HEK293 (cell line): ENCODE results near the gene CXCL11.

Experiments
- CTCF ChIA-PET: fragments of 350-600 bp; formaldehyde crosslinking; extraction: SDS; loops from one replicate; lab custom pipeline; 2021; ENCODE audit warnings: antibody characterized with exemption; lab: Yijun Ruan, JAX
- POLR2A ChIA-PET: fragments of 300-600 bp; formaldehyde crosslinking; extraction: SDS; loops from one replicate; lab custom pipeline; 2020; ENCODE audit warnings: antibody characterized with exemption, inconsistent platforms; lab: Yijun Ruan, JAX
- H3K27ac ChIP-seq: fragments of 200-500 bp; sonication (Bioruptor generic); 2 replicates; pipeline ENCODE4 v1.5.1; 2014; ENCODE audit warnings: low read depth, low read length, control low read depth, inconsistent platforms; ENCODE audit errors: extremely low read depth
- H3K36me3 ChIP-seq, 2 experiments: fragments of 200-500 bp in 1 of 2; sonication (Bioruptor generic) in 1 of 2; 1 replicate in 1 of 2; 2 replicates in 1 of 2; pipeline ENCODE4 v1.5.1; 2014 to 2017; ENCODE audit warnings: inconsistent platforms in 2 of 2, low read length in 2 of 2; ENCODE audit not compliant: control insufficient read depth in 2 of 2, insufficient read depth in 1 of 2
- H3K4me1 ChIP-seq: fragments of 200-500 bp; sonication (Bioruptor generic); 2 replicates; pipeline ENCODE4 v1.5.1; 2014; ENCODE audit warnings: mild to moderate bottlenecking, low read length, inconsistent platforms; ENCODE audit not compliant: control insufficient read depth, insufficient read depth
- H3K4me3 ChIP-seq: 2 replicates; pipeline ENCODE4 v1.5.1; 2011; ENCODE audit warnings: low read depth, mild to moderate bottlenecking, control low read depth, low read length, moderate library complexity
- H3K9me3 ChIP-seq: fragments of 200-500 bp; sonication (Bioruptor generic); 2 replicates; pipeline ENCODE4 v1.5.1; 2014; ENCODE audit warnings: low read depth, low read length, inconsistent platforms; ENCODE audit not compliant: control insufficient read depth, insufficient read depth
- GLI2 ChIP-seq: fragments of 450-650 bp; formaldehyde crosslinking; IDR thresholded peaks from 2 replicates; pipeline ENCODE4; 2017; ENCODE audit warnings: missing biosample characterization, missing genetic modification characterization, low read depth, borderline replicate concordance
- KLF10 ChIP-seq: fragments of 450-650 bp; IDR thresholded peaks from 2 replicates; pipeline ENCODE4 v1.5.1; 2018; ENCODE audit warnings: missing biosample characterization, mild to moderate bottlenecking, missing genetic modification characterization
- REPIN1 ChIP-seq: fragments of 450-650 bp; formaldehyde crosslinking; IDR thresholded peaks from 2 replicates; pipeline ENCODE4 v1.5.1; 2017; ENCODE audit warnings: missing biosample characterization, missing genetic modification characterization, low read depth
- SCRT2 ChIP-seq: fragments of 450-650 bp; formaldehyde crosslinking; IDR thresholded peaks from 2 replicates; pipeline ENCODE4 v1.5.1; 2016; ENCODE audit warnings: missing biosample characterization, missing genetic modification characterization
- SETDB1 ChIP-seq: IDR thresholded peaks from one replicate; pipeline ENCODE4 v1.6.1; 2017; ENCODE audit warnings: mild to moderate bottlenecking, low read length, moderate library complexity, mixed read lengths; ENCODE audit not compliant: insufficient read length
- WT1 ChIP-seq: fragments of 450-650 bp; formaldehyde crosslinking; IDR thresholded peaks from 2 replicates; pipeline ENCODE4 v1.5.1; 2016; ENCODE audit warnings: missing biosample characterization, missing genetic modification characterization
- ZBTB26 ChIP-seq: fragments of 450-650 bp; formaldehyde crosslinking; optimal IDR thresholded peaks from 2 replicates; pipeline ENCODE3; 2016; ENCODE audit warnings: missing biosample characterization, mild to moderate bottlenecking, missing genetic modification characterization
- ZFP3 ChIP-seq: fragments of 450-650 bp; formaldehyde crosslinking; IDR thresholded peaks from 2 replicates; pipeline ENCODE4 v1.5.1; 2016; ENCODE audit warnings: low read depth, missing biosample characterization, missing genetic modification characterization
- ZFP37 ChIP-seq: fragments of 450-650 bp; formaldehyde crosslinking; IDR thresholded peaks from 2 replicates; pipeline ENCODE4 v1.5.1; 2016; ENCODE audit warnings: missing biosample characterization, missing genetic modification characterization
- ZNF174 ChIP-seq: fragments of 450-650 bp; formaldehyde crosslinking; IDR thresholded peaks from 2 replicates; pipeline ENCODE4 v1.5.0; 2017; ENCODE audit warnings: missing biosample characterization, mild to moderate bottlenecking, missing genetic modification characterization
- ZNF221 ChIP-seq: fragments of 450-650 bp; formaldehyde crosslinking; IDR thresholded peaks from 2 replicates; pipeline ENCODE4 v1.5.1; 2017; ENCODE audit warnings: missing biosample characterization, missing genetic modification characterization, borderline replicate concordance
- ZNF223 ChIP-seq: fragments of 450-650 bp; formaldehyde crosslinking; IDR thresholded peaks from 2 replicates; pipeline ENCODE4 v1.5.1; 2016; ENCODE audit warnings: missing biosample characterization, missing genetic modification characterization
- ZNF239 ChIP-seq: fragments of 450-650 bp; formaldehyde crosslinking; IDR thresholded peaks from 2 replicates; pipeline ENCODE4 v1.5.1; 2016; ENCODE audit warnings: missing biosample characterization, missing genetic modification characterization
- ZNF311 ChIP-seq: fragments of 450-650 bp; formaldehyde crosslinking; IDR thresholded peaks from 2 replicates; pipeline ENCODE4 v1.5.1; 2017; ENCODE audit warnings: missing biosample characterization, missing genetic modification characterization, borderline replicate concordance
- ZNF391 ChIP-seq: fragments of 450-650 bp; formaldehyde crosslinking; IDR thresholded peaks from 2 replicates; pipeline ENCODE4 v1.5.1; 2016; ENCODE audit warnings: low read depth, missing biosample characterization, missing genetic modification characterization, borderline replicate concordance
- ZNF394 ChIP-seq: fragments of 450-650 bp; formaldehyde crosslinking; IDR thresholded peaks from 2 replicates; pipeline ENCODE4 v1.5.1; 2016; ENCODE audit warnings: missing biosample characterization, missing genetic modification characterization, mild to moderate bottlenecking, moderate library complexity, borderline replicate concordance
- ZNF426 ChIP-seq: fragments of 450-650 bp; formaldehyde crosslinking; IDR thresholded peaks from 2 replicates; pipeline ENCODE4 v1.5.1; 2017; ENCODE audit warnings: missing biosample characterization, missing genetic modification characterization, mild to moderate bottlenecking, inconsistent platforms, moderate library complexity
- ZNF510 ChIP-seq: fragments of 450-650 bp; formaldehyde crosslinking; IDR thresholded peaks from 2 replicates; pipeline ENCODE4 v1.5.1; 2018; ENCODE audit warnings: mild to moderate bottlenecking, missing genetic modification characterization, missing biosample characterization; ENCODE audit not compliant: insufficient replicate concordance
- ZNF521 ChIP-seq: fragments of 450-650 bp; formaldehyde crosslinking; IDR thresholded peaks from 2 replicates; pipeline ENCODE4 v1.5.1; 2017; ENCODE audit warnings: missing biosample characterization, mild to moderate bottlenecking, missing genetic modification characterization
- ZNF600 ChIP-seq: fragments of 450-650 bp; formaldehyde crosslinking; IDR thresholded peaks from 2 replicates; pipeline ENCODE4 v1.5.1; 2016; ENCODE audit warnings: missing biosample characterization, missing genetic modification characterization
- ZNF639 ChIP-seq: fragments of 450-650 bp; formaldehyde crosslinking; IDR thresholded peaks from 2 replicates; pipeline ENCODE4 v1.5.1; 2016; ENCODE audit warnings: missing biosample characterization, missing genetic modification characterization
- ZNF747 ChIP-seq: fragments of 450-650 bp; formaldehyde crosslinking; IDR thresholded peaks from 2 replicates; pipeline ENCODE4 v1.5.1; 2016; ENCODE audit warnings: missing biosample characterization, missing genetic modification characterization
- ZNF837 ChIP-seq: fragments of 450-650 bp; formaldehyde crosslinking; IDR thresholded peaks from 2 replicates; pipeline ENCODE4 v1.5.1; 2016; ENCODE audit warnings: missing biosample characterization, missing genetic modification characterization
- ZSCAN30 ChIP-seq: fragments of 450-650 bp; IDR thresholded peaks from 2 replicates; pipeline ENCODE4 v1.5.1; 2018; ENCODE audit warnings: missing biosample characterization, mild to moderate bottlenecking, missing genetic modification characterization, moderate library complexity
- ZSCAN4 ChIP-seq: fragments of 450-650 bp; formaldehyde crosslinking; IDR thresholded peaks from 2 replicates; pipeline ENCODE4 v1.5.1; 2017; ENCODE audit warnings: missing biosample characterization, missing genetic modification characterization
- TF ChIP-seq, protein P1 (sequence below): fragments of 450-650 bp; formaldehyde crosslinking; IDR thresholded peaks from 2 replicates; pipeline ENCODE4 v1.5.1; 2016; ENCODE audit warnings: missing biosample characterization, missing genetic modification characterization
- TF ChIP-seq, protein P2 (sequence below): fragments of 450-650 bp; formaldehyde crosslinking; IDR thresholded peaks from 2 replicates; pipeline ENCODE4 v1.5.1; 2017; ENCODE audit warnings: missing biosample characterization, missing genetic modification characterization
- TF ChIP-seq, protein P3 (sequence below): fragments of 450-650 bp; IDR thresholded peaks from 2 replicates; pipeline ENCODE4 v1.5.1; 2018; ENCODE audit warnings: missing biosample characterization, mild to moderate bottlenecking, missing genetic modification characterization

The CXCL11 gene

GRCh38 chr4:76010576-76010975 is 25.3 kb downstream of the CXCL11 start (continued):
- TF ChIP-seq, protein P1, sequence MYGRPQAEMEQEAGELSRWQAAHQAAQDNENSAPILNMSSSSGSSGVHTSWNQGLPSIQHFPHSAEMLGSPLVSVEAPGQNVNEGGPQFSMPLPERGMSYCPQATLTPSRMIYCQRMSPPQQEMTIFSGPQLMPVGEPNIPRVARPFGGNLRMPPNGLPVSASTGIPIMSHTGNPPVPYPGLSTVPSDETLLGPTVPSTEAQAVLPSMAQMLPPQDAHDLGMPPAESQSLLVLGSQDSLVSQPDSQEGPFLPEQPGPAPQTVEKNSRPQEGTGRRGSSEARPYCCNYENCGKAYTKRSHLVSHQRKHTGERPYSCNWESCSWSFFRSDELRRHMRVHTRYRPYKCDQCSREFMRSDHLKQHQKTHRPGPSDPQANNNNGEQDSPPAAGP (tag by site-specific recombination): no peak
- no peak for TF ChIP-seq SETDB1
- no peak for TF ChIP-seq ZSCAN30 (tag by site-specific recombination)
- no peak for TF ChIP-seq GLI2 (tag by site-specific recombination)
- no peak for TF ChIP-seq ZNF600 (tag by site-specific recombination)
- TF ChIP-seq REPIN1 (tag by site-specific recombination): no peak
- TF ChIP-seq ZNF391: no peak
- no peak for TF ChIP-seq ZNF837 (tag by site-specific recombination)
- TF ChIP-seq ZNF221 (tag by site-specific recombination): no peak
- TF ChIP-seq, all 188 proteins: peak for 0

GRCh38 chr4:76009311-76009710 is 26.6 kb downstream of the CXCL11 start:
- H3K4me1 ChIP-seq: no peaks in the 10 kb centered on the region
- H3K27ac ChIP-seq: no peak overlapping the region
- ChIA-PET POLR2A (no interaction called here), CTCF (interaction anchor here (0.8 to 1.2 kb wide), 2 partner anchors 12 to 14 kb away, joined by 3 to 6 read pairs; no protein-coding TSS in a partner anchor)
- TF ChIP-seq ZNF521 (no peak), ZBTB26 (tag by site-specific recombination) (no peak), ZNF223 (tag by site-specific recombination) (no peak), SCRT2 (tag by site-specific recombination) (no peak), KLF10 (tag by site-specific recombination) (no peak), WT1 (tag by site-specific recombination) (no peak), ZNF239 (no peak), ZNF510 (no peak), ZFP37 (tag by site-specific recombination) (no peak), ZSCAN4 (no peak), ZNF311 (tag by site-specific recombination) (no peak), ZNF426 (no peak), ZNF600 (tag by site-specific recombination) (no peak), ZNF639 (tag by site-specific recombination) (no peak), ZNF174 (no peak), ZNF394 (no peak), ZFP3 (tag by site-specific recombination) (no peak), ZNF747 (tag by site-specific recombination) (no peak)
- TF ChIP-seq, protein P2, sequence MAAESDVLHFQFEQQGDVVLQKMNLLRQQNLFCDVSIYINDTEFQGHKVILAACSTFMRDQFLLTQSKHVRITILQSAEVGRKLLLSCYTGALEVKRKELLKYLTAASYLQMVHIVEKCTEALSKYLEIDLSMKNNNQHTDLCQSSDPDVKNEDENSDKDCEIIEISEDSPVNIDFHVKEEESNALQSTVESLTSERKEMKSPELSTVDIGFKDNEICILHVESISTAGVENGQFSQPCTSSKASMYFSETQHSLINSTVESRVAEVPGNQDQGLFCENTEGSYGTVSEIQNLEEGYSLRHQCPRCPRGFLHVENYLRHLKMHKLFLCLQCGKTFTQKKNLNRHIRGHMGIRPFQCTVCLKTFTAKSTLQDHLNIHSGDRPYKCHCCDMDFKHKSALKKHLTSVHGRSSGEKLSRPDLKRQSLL (tag by site-specific recombination): no peak
- TF ChIP-seq, protein P3, sequence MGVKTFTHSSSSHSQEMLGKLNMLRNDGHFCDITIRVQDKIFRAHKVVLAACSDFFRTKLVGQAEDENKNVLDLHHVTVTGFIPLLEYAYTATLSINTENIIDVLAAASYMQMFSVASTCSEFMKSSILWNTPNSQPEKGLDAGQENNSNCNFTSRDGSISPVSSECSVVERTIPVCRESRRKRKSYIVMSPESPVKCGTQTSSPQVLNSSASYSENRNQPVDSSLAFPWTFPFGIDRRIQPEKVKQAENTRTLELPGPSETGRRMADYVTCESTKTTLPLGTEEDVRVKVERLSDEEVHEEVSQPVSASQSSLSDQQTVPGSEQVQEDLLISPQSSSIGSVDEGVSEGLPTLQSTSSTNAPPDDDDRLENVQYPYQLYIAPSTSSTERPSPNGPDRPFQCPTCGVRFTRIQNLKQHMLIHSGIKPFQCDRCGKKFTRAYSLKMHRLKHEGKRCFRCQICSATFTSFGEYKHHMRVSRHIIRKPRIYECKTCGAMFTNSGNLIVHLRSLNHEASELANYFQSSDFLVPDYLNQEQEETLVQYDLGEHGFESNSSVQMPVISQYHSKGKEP (tag by site-specific recombination): no peak
- H3K9me3 ChIP-seq: no peaks in the 10 kb centered on the region
- no peaks in the 10 kb centered on the region for H3K36me3 ChIP-seq
- no peak overlapping the region for H3K4me3 ChIP-seq
